ENCODE data around the gene LANCL3. TPM values are rescaled to one million over a fixed set of nuclear protein-coding genes. Genes with fewer than 3 reads are reported as not detected.

Gene LANCL3
- total RNA-seq, 1 donor from 2014 or later, result 1.8 TPM

DNA sequence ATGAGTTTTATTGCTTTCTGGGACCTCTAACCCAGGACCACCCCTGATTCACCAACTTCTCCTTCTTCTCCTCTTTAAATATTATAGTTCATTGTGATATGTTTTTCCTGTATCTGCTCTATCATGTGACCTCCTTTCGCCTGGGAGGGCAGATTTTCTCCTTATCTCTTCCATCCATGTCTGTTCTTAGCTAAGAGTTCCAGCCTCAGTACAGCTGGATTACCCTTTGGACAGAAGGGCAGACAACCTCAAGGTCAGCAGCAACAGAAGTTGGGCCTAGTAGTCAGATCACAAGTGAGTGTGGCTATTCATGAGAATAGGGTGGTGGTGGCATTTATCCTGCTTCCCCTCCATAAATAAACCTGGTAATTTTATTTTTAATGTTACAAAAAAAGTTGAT lies 108.4 kb downstream of the LANCL3 start:
- DNase-seq (ENCODE audit: low spot score), result no peak

- DNase-seq (ENCODE audit: low spot score), result no peak
Observed at GRCh38 chrX:37684426-37684825, 113.0 kb downstream of the LANCL3 start.

DNA sequence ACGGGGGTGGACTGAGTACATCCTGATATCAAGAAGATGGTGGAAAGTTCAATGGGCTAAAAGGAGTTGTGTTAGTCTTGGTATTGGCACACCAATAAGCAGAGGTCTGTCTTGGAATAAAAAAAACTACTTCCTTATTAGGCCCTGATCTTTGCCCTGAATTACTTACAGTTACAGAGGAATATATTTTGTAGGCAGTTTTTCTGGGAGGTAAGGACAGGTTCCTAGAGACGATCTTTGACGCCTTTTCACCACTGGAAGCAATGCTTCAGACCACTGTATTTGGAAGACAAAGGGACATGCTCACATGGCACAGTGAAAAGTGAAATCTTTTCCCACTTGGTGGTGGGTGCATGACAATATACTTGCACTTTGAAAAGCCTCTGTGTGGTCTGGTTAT lies 113.5 kb downstream of the LANCL3 start:
- DNase-seq (ENCODE audit: low spot score), result no peak

- DNase-seq (ENCODE audit: low spot score), result peak; percentile 30
Observed at GRCh38 chrX:37685381-37686359, 114.2 kb downstream of the LANCL3 start, which contains the start of gene XK. TSS of gene XK (plus strand) at chrX:37685791. CDS start at chrX:37685962, 171 bp downstream.

DNA sequence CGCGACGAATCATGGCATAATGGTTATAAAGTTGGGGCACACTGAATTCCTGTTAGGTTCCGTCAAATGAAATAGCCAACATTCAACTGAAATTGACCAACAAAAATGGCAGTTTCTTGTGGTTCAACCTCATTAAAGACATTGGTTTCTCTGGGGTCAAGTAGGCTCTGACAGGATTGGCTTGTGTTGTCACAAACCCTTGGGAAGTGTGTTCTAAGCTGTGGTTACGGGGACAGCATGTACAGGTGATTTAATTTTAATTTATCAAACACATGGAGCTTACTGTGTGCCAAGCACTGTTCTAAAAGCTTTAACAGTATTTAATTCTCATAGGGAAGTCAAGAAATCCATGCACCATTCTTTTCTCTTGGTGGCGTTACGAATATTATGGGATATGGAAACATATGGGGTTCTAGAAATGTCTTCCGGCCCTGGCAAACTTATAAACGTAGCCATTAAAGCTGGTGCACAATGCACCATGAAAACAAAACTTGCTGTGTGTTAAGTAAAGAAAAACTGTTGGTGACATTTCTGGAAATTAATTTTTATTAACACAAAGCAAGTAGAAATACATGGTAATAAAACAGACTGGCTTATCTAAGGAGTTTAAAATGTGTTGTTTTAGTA lies 115.0 kb downstream of the LANCL3 start:
- DNase-seq (ENCODE audit: low spot score), result no peak

GRCh38 chrX:37686996-37687395 lies 115.5 kb downstream of the LANCL3 start:
- no peak for DNase-seq (ENCODE audit: low spot score)

DNA sequence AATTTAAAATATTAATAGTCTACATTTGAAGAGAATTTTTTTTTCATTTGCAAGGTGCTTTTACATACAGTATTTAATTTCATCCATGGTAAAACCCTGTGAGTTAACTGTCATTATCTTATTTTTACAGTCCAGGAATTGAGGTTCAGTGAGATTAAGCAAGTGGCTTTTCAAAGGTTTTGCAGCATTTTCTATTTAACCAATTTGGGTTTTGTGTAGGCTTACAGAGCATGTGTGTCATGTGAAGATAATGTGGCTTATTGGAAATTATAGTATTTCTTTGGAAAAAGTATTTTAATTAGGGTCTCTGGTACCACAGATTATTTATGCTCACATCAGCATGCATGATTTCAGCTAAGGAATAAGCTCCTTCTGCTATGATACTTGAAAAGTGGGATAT lies 118.7 kb downstream of the LANCL3 start:
- DNase-seq (ENCODE audit: low spot score), result no peak

DNA sequence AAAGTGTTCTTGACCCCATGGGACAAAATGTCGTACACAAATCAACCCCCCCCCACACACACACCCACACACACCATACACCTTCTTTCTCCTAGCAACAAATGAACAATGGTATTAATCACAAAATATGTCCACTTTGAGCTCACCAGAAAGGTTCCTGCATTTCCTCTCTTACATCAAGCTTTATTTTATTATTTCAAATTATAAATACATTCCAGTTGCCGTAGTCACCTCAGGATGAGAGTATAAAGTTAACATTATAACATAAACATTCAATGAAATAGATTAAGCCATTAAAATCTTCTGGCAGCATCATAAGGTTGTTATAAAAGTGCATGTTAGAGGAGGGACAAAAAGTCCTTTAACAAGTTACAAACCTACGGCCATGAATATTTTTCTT lies 121.5 kb downstream of the LANCL3 start:
- DNase-seq (ENCODE audit: low spot score), result no peak

GRCh38 chrX:37697169-37697760 lies 125.8 kb downstream of the LANCL3 start:
- DNase-seq (ENCODE audit: low spot score), result no peak

DNA sequence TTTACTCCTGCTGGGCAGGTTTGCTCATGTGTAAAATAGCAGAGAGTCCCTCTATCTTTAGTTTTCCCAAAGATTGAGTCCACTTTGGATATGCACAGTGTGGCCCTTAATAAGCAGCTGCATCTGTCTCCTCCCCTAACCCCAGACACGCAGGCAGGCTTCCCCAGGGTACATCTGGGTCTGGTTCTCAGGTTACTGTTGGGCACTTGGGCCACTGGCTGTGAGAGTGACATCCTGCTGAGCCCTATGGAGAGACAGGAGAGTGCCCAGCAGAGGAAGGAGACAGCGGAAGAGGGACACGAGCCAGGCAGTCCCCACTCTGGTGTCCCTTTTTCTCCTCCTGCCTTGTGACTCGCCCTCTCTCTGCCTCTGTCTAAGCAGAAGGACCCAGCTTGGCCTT lies 130.1 kb downstream of the LANCL3 start:
- no peak for DNase-seq (ENCODE audit: low spot score)

- no peak for DNase-seq (ENCODE audit: low spot score)
Observed at GRCh38 chrX:37711991-37712390, 140.5 kb downstream of the LANCL3 start.

GRCh38 chrX:37712458-37712857 lies 141.0 kb downstream of the LANCL3 start:
- DNase-seq (ENCODE audit: low spot score), result no peak

- no peak for DNase-seq (ENCODE audit: low spot score)
Observed at GRCh38 chrX:37714479-37714878, 143.0 kb downstream of the LANCL3 start.

- DNase-seq (ENCODE audit: low spot score), result no peak
Observed at GRCh38 chrX:37716602-37717001, 145.1 kb downstream of the LANCL3 start.

DNA sequence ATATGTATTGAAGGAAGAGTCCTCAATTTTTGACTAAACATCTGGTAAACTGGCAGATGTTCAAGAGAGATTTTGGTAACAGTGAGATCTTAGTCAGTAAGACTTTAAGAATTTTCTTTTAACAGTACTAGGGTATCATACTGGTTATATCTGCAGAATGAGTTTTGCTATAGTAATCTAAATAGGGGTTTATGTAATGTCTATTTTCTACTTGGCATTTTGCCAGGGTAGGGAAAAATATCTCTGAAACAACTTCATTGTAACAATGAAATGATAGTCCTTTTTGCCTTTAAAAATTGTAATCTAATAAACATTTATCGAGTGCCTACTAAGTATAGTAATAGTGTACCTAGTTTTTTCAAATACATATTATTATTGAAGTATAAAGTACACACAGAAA lies 146.2 kb downstream of the LANCL3 start:
- DNase-seq (ENCODE audit: low spot score), result no peak

- DNase-seq (ENCODE audit: low spot score), result no peak
Observed at GRCh38 chrX:37722595-37722994, 151.1 kb downstream of the LANCL3 start.

GRCh38 chrX:37726346-37726745 lies 154.9 kb downstream of the LANCL3 start:
- DNase-seq (ENCODE audit: low spot score), result no peak

Other genes starting within 250 kb of the LANCL3 start
- gene PRRG1, start 222.3 kb upstream of the LANCL3 start, total RNA-seq, result 22.3 TPM
- gene XK, start 114.1 kb downstream of the LANCL3 start, total RNA-seq, result 2.8 TPM
- 41.8 TPM for gene CYBB, start 208.4 kb downstream of the LANCL3 start, total RNA-seq

Measured in mucosa of gallbladder (tissue), 1 donor.